Trophoblast cell (in vitro differentiated cells and primary cell): ENCODE results near the gene DGKB.

Experiments used
- DNase-seq, 2 donors: peaks; one replicate each; pipeline ENCODE4 v3.0.0-alpha.2; 2016
- H2AFZ ChIP-seq: 2 replicates; pipeline ENCODE4 v1.6.1; 2013; ENCODE audit warnings: low read length, moderate library complexity, mild to moderate bottlenecking; ENCODE audit not compliant: insufficient read depth, poor library complexity
- H2AK5ac ChIP-seq: 2 replicates; pipeline ENCODE4 v1.6.1; 2013; ENCODE audit warnings: mild to moderate bottlenecking, low read length
- H2BK120ac ChIP-seq: 2 replicates; pipeline ENCODE4 v1.6.1; 2013; ENCODE audit warnings: low read length, mild to moderate bottlenecking, moderate library complexity; ENCODE audit not compliant: insufficient read depth, poor library complexity
- H2BK12ac ChIP-seq: 2 replicates; pipeline ENCODE4 v1.6.1; 2013; ENCODE audit warnings: mild to moderate bottlenecking, low read length, moderate library complexity
- H2BK5ac ChIP-seq: 2 replicates; pipeline ENCODE4 v1.6.1; 2013; ENCODE audit warnings: low read length, low read depth, moderate library complexity, mild to moderate bottlenecking; ENCODE audit not compliant: poor library complexity
- H3K14ac ChIP-seq: 2 replicates; pipeline ENCODE4 v1.6.1; 2013; ENCODE audit warnings: mild to moderate bottlenecking, low read length
- H3K18ac ChIP-seq: 2 replicates; pipeline ENCODE4 v1.6.1; 2013; ENCODE audit warnings: mild to moderate bottlenecking, low read length
- H3K23ac ChIP-seq: 2 replicates; pipeline ENCODE4 v1.6.1; 2013; ENCODE audit warnings: low read length
- H3K27ac ChIP-seq: 2 replicates; pipeline ENCODE4 v1.5.1; 2013; ENCODE audit warnings: low read depth, mild to moderate bottlenecking, inconsistent platforms, low read length, moderate library complexity
- H3K27me3 ChIP-seq: 2 replicates; pipeline ENCODE4 v1.6.1; 2013; ENCODE audit warnings: inconsistent platforms, mild to moderate bottlenecking, low read length, moderate library complexity; ENCODE audit not compliant: insufficient read depth
- H3K36me3 ChIP-seq, 2 experiments: 1 replicate in 1 of 2; 2 replicates in 1 of 2; pipeline ENCODE4 v1.6.1; 2013; ENCODE audit warnings: low read length in 2 of 2, mild to moderate bottlenecking in 2 of 2, moderate library complexity in 1 of 2; ENCODE audit not compliant: insufficient read depth in 2 of 2, control insufficient read depth in 1 of 2
- H3K4ac ChIP-seq: 2 replicates; pipeline ENCODE4 v1.6.1; 2013; ENCODE audit warnings: low read depth, mild to moderate bottlenecking, low read length, moderate library complexity
- H3K4me1 ChIP-seq, 2 experiments: 1 replicate in 1 of 2; 2 replicates in 1 of 2; pipeline ENCODE4 v1.6.1; 2013; ENCODE audit warnings: low read length in 2 of 2, mild to moderate bottlenecking in 2 of 2, moderate library complexity in 1 of 2; ENCODE audit not compliant: insufficient read depth in 2 of 2, control insufficient read depth in 1 of 2
- H3K4me2 ChIP-seq: 2 replicates; pipeline ENCODE4 v1.6.1; 2013; ENCODE audit warnings: inconsistent platforms, mild to moderate bottlenecking, low read length, moderate library complexity
- H3K4me3 ChIP-seq: 2 replicates; pipeline ENCODE4 v1.5.1; 2013; ENCODE audit warnings: mild to moderate bottlenecking, low read depth, low read length, inconsistent platforms
- H3K79me1 ChIP-seq: one replicate; pipeline ENCODE4 v1.6.1; 2013; ENCODE audit warnings: low read length
- H3K79me2 ChIP-seq: 2 replicates; pipeline ENCODE4 v1.6.1; 2013; ENCODE audit warnings: low read length, mild to moderate bottlenecking; ENCODE audit not compliant: control insufficient read depth, insufficient read depth, poor library complexity
- H3K9ac ChIP-seq: 2 replicates; pipeline ENCODE4 v1.6.1; 2013; ENCODE audit warnings: mild to moderate bottlenecking, low read length
- H3K9me3 ChIP-seq: 2 replicates; pipeline ENCODE4 v1.6.1; 2013; ENCODE audit warnings: low read depth, mild to moderate bottlenecking, control low read depth, inconsistent platforms, low read length; ENCODE audit not compliant: insufficient read depth
- H4K12ac ChIP-seq: 2 replicates; pipeline ENCODE4 v1.6.1; 2013; ENCODE audit warnings: low read depth, mild to moderate bottlenecking, low read length, moderate library complexity
- H4K8ac ChIP-seq: 2 replicates; pipeline ENCODE4 v1.6.1; 2013; ENCODE audit warnings: low read depth, mild to moderate bottlenecking, low read length, moderate library complexity
- H4K91ac ChIP-seq: one replicate; pipeline ENCODE4 v1.6.1; 2013; ENCODE audit warnings: low read depth, mild to moderate bottlenecking, low read length, moderate library complexity
- WGBS: extraction: QIAGEN DNeasy Blood & Tissue Kit; methylation state at CpG from one replicate; pipeline ENCODE4 v1.1.7; 2013; ENCODE audit warnings: missing lambda C conversion rate; ENCODE audit not compliant: insufficient read length, insufficient coverage; ENCODE audit errors: extremely low coverage; 5-methylcytosine and 5-hydroxymethylcytosine counted together

Gene DGKB

GRCh38 chr7:14858410-14858809 lies 44.1 kb downstream of the DGKB start:
- no peaks in the 10 kb centered on the region for H3K27me3 ChIP-seq
- no peak overlapping the region for H3K9ac ChIP-seq
- H3K4ac ChIP-seq = no peak overlapping the region
- no peak overlapping the region for H3K18ac ChIP-seq
- H3K36me3 ChIP-seq = no peaks in the 10 kb centered on the region
- no peaks in the 10 kb centered on the region for H3K4me1 ChIP-seq
- no peak overlapping the region for H2AK5ac ChIP-seq
- no peak overlapping the region for H3K23ac ChIP-seq
- DNase-seq = no peak
- no peak overlapping the region for H4K8ac ChIP-seq
- no peak overlapping the region for H2AFZ ChIP-seq
- H3K4me2 ChIP-seq = no peak overlapping the region
- no peak overlapping the region for H3K27ac ChIP-seq
- H3K79me1 ChIP-seq = no peaks in the 10 kb centered on the region
- no peaks in the 10 kb centered on the region for H3K79me2 ChIP-seq
- H2BK120ac ChIP-seq = no peak overlapping the region
- WGBS = no CpG with 5 or more reads among the region's 3 CpGs
- no peak overlapping the region for H3K4me3 ChIP-seq
- no peak overlapping the region for H2BK12ac ChIP-seq
- no peak overlapping the region for H4K12ac ChIP-seq
- H3K9me3 ChIP-seq = no peaks in the 10 kb centered on the region
- no peak overlapping the region for H3K14ac ChIP-seq
- H4K91ac ChIP-seq = no peak overlapping the region
- H2BK5ac ChIP-seq = no peak overlapping the region

GRCh38 chr7:14855033-14855794 lies 47.3 kb downstream of the DGKB start:
- Histone ChIP-seq H4K91ac (no peak overlapping the region), H4K12ac (no peak overlapping the region), H4K8ac (no peak overlapping the region), H3K4ac (no peak overlapping the region), H3K79me2 (no peaks in the 10 kb centered on the region), H2BK120ac (no peak overlapping the region), H2AFZ (no peak overlapping the region), H3K23ac (no peak overlapping the region), H3K18ac (no peak overlapping the region), H2BK5ac (no peak overlapping the region), H2AK5ac (no peak overlapping the region), H3K27me3 (no peaks in the 10 kb centered on the region), H3K4me3 (no peak overlapping the region), H3K9me3 (no peaks in the 10 kb centered on the region), H3K27ac (no peak overlapping the region), H3K4me2 (no peak overlapping the region), H3K79me1 (no peaks in the 10 kb centered on the region), H3K36me3 (no peaks in the 10 kb centered on the region), H3K4me1 (no peaks in the 10 kb centered on the region), H3K9ac (no peak overlapping the region), H2BK12ac (no peak overlapping the region), H3K14ac (no peak overlapping the region)
- DNase-seq = no peak
- WGBS = no CpG with 5 or more reads among the region's 1 CpG

- H3K27ac ChIP-seq = no peak overlapping the region
- no peak overlapping the region for H3K9ac ChIP-seq
- no peak overlapping the region for H4K8ac ChIP-seq
- no peak overlapping the region for H2BK5ac ChIP-seq
- H2BK12ac ChIP-seq = no peak overlapping the region
- no CpG with 5 or more reads among the region's 5 CpGs for WGBS
- no peak overlapping the region for H3K4me3 ChIP-seq
- no peaks in the 10 kb centered on the region for H3K79me1 ChIP-seq
- H3K4me2 ChIP-seq = no peak overlapping the region
- no peaks in the 10 kb centered on the region for H3K36me3 ChIP-seq
- no peak overlapping the region for H4K12ac ChIP-seq
- no peak overlapping the region for H3K23ac ChIP-seq
- no peak overlapping the region for H3K18ac ChIP-seq
- no peak overlapping the region for H2AK5ac ChIP-seq
- no peaks in the 10 kb centered on the region for H3K9me3 ChIP-seq
- H3K27me3 ChIP-seq = no peaks in the 10 kb centered on the region
- no peaks in the 10 kb centered on the region for H3K79me2 ChIP-seq
- no peaks in the 10 kb centered on the region for H3K4me1 ChIP-seq
- H3K14ac ChIP-seq = no peak overlapping the region
- no peak overlapping the region for H2BK120ac ChIP-seq
- H3K4ac ChIP-seq = no peak overlapping the region
- DNase-seq = no peak
- H2AFZ ChIP-seq = no peak overlapping the region
- H4K91ac ChIP-seq = no peak overlapping the region
These were observed 48.1 kb downstream of the DGKB start for GRCh38 chr7:14854471-14854870.

- H3K79me2 ChIP-seq = no peaks in the 10 kb centered on the region
- no peak overlapping the region for H3K18ac ChIP-seq
These were observed 50.9 kb downstream of the DGKB start for GRCh38 chr7:14851610-14852009.

More at GRCh38 chr7:14851610-14852009, 50.9 kb downstream of the DGKB start:
- H2AK5ac ChIP-seq = no peak overlapping the region
- no peak overlapping the region for H2BK12ac ChIP-seq
- no peak overlapping the region for H3K27ac ChIP-seq
- no CpG with 5 or more reads among the region's 1 CpG for whole genome bisulfite sequencing
- no peak overlapping the region for H2BK5ac ChIP-seq
- H3K27me3 ChIP-seq = no peaks in the 10 kb centered on the region
- no peak overlapping the region for H3K4me3 ChIP-seq
- H4K12ac ChIP-seq = no peak overlapping the region
- H3K79me1 ChIP-seq = no peaks in the 10 kb centered on the region
- no peak overlapping the region for H3K14ac ChIP-seq
- no peak for DNase-seq
- no peaks in the 10 kb centered on the region for H3K9me3 ChIP-seq
- no peak overlapping the region for H4K8ac ChIP-seq
- no peak overlapping the region for H2BK120ac ChIP-seq
- H3K4me1 ChIP-seq = no peaks in the 10 kb centered on the region
- H3K9ac ChIP-seq = no peak overlapping the region
- no peaks in the 10 kb centered on the region for H3K36me3 ChIP-seq
- no peak overlapping the region for H4K91ac ChIP-seq
- H3K4me2 ChIP-seq = no peak overlapping the region
- H3K23ac ChIP-seq = no peak overlapping the region
- H3K4ac ChIP-seq = no peak overlapping the region
- no peak overlapping the region for H2AFZ ChIP-seq
